Activated CD8-positive, alpha-beta memory T cell treated with anti-CD3 and anti-CD28 coated beads for 48 hours (primary cell): ENCODE measurements around the gene AGAP1.

Source experiments
- DNase-seq, 3 experiments: peaks; one replicate each; pipeline ENCODE4 v3.0.0-alpha.2; 2020; ENCODE audit warnings: low read depth in 2 of 3, low spot score in 2 of 3

AGAP1 gene

DNA sequence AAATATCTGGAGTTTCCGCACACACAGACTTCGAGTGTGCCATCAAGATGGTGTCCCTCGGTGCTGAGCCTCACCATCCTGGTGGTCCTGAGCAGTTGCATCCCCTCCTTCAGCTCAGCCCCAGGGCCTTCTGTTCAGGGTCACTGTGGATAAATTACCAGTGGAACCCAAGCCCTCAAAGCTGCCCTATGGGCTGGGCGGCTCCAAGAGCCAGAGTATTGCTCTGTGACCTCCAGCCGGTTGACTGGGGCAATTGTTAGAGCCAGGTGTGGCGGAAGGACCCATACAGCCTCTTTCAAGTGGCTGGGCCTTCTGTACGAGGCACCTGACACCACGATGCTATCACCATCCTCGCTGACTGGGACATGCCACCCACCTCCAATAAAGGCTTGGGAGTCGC is 458.9 kb downstream of the AGAP1 start:
- DNase-seq = no peak

DNA sequence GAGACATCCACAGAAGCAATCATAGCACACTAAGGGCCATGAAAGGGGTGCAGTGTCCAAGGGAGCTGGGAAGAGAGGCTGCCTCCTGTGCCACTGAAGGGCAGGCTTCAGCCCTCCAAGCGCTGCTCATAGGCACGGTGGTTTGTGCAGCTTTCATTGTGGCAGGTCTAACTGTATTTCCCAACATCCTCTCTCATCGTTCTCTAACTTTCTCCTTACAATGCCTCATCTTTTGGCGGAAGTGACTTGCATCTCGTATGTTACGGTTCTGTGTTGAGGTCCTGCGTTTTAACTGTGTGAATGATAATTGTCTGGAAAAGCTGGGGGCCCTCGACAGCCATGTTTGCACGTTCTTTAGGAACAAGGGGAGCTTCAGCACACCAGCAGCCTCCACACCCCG is 460.4 kb downstream of the AGAP1 start:
- DNase-seq = no peak

DNA sequence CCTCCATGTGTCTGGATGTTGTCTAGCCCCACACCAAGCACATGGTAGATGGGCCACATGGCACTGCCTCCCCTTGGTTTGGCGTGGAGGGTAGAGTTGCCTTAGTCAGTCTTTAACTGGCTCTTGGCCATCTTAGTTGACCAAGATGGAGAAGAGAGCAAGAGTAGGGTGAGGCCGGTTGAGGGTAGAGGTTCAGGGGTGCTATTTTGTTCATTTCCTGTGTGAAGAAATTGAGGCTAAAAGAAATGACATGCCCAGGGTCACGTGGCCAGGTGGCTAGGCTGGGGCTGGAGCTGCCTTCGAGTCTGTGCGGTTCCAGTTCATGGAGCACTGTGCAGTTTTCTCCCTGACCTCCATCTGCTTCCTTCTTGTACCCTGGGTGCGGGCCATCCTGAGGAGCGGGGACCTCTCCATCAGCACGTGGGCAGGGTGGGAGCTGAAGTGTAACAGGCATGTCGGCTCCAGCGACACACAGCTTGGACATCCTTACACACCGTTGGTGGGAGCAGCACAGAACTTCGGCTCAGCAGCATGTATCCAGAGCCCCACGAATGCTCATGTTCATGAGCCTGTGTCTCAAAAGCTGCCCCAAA is 461.1 kb downstream of the AGAP1 start:
- no peak for DNase-seq

DNA sequence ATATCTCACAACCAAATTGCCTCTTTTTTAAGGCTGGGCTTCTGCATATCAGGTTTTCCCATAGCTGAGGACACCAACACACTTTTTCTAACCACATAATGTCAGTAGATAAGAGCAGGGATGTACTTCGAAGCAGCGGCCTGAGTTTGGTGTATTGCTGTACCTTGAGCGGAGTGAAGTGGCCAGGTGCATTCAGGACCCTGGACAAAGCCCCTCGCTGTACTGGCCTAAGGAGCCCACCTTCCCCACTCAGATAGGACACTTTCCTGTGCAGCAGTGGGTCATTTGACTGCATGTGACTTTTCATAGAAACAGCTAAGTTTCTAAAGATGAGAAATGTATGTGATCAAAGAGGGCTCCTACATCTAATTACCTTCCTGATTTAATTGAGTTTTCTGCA is 461.8 kb downstream of the AGAP1 start:
- DNase-seq = no peak

DNA sequence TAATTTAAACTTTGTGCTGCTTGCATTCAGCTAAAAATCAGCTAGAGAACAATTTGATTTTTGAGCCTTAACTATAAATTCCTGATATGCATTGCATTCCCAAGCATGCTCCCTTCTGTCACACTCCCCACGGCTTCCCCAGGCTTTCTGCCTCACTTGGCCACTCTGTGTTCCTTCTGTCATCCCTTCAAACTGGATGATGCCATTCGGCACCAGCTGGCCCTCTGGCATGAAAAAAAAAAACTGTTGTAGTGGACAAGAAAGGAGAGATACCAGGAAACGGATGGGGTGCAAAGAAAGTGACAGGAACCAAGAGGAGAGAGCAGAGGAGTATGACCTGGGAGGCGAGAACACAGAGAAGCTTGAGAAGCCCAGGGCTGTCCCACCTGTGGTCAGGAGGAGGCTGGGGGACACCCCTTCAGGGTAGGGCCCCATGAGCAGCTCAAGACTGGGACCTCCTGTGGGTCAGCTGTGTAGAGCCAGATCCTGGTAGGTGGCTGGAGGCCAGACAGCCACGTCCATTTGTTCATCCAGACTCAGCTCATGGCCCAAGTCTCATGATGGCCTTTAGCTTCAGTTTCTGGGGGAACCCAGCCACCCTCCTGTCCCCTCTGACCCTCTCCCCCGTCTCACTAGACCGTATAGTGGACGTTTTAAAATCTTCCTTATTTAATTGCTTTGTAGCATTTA is 462.6 kb downstream of the AGAP1 start:
- no peak for DNase-seq

DNA sequence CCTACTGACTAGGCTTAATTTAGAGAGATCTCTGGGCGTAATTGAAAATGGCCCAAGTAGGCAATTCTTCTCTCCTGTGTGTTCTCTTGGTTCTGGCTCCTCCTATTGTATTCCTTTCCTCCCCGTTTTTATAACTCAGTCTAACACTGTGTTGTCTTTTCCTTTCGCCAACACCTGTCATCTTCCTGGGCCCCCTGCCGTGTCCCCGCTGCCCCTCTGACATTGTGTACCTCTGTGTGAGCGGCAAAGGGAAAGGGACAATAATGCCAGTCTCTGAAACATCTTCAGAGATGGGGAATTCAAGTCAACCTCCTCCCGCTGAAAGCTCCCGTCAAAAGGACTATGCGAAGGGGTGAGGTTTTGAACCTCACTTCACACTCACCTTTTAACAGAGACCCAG is 463.4 kb downstream of the AGAP1 start:
- DNase-seq = no peak

DNA sequence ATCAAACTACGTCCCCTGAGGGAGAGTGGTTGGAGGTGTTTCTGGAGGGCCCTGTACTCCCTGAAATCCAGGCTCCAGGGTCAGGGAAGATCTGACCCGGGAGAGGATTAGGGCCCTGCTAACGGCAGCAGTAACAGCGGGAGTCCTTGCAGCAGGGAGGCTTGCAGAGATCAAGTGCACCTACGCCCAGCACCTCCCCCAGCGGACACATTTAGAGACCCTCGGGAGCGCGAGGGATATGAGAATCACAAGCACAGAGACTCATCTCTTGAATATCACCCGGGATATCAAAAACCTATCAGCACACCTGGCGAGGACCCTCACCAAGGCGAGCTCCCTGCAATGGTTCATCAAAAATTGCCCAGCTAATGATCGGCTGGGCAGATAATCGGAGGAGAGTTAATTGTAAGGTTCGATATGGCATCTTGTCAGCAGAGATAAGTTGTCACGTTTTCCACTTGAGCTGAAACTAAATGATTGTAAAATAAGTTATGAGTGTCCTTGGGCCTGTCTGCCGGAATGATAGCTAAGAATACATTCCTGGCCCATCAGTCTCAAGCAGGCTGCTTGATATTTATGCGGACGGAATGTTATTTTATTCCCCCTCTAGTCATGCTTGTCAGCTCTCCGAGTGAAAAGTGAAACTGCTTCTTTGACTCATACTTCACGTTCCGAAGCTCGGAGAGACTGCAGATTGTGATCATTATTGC is 464.5 kb downstream of the AGAP1 start:
- no peak for DNase-seq

DNA sequence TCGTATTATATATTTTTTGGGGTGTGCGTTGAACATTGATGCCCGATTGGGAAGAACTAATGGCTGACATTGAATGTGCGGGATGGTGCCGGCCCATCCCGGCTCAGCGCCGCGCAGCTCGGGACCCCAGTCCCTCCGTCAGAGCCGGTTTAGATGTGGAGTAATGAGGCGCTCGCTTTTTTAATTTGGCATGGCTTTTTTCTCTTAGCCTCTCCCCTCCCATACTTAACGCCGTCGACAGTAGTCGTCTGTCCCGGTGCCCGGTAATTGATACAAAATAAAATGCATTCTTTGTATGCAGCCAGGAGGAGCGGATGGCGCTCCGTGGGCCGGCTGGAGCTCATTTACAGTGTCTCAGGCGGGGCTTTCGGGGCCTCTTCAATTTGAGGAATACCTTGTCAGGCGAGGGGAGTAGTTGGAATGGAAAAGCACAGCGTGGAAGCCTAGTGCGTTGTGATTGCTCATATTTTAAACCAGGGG is 465.1 kb downstream of the AGAP1 start:
- no peak for DNase-seq

DNA sequence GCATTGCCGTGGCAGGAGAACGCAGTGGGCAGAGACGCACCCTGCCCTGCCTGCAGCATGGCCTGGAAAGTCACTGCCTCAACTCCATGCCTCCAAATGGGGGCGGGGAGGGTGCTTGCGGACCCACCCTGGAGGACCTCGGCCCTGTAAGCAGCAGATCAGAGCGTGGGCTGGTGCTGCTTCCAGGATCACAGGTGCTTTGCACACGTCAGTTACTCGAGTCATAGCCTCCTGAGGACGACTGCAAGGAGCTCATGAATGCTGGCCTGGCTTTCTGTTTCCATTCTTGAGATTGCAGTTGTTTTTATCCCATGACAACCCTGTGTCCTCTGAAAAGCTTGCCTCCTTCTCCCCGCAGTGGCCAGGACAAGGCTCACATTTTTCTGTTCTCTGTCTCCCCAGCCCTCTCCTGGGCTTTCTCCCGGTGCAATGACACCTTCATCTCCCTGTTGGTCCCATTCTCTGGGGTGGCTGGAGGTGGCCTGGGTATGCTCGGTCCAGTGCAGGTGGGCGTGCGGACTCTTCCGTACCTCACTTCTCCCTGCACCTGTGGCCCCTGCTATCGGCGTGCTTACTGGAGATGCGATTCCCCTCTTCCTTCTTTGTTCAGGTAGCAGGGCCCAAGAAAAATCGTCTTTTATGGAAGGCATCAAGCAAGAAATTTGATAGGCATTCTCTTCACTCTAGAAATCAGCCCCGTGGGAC is 466.3 kb downstream of the AGAP1 start:
- DNase-seq = no peak

DNA sequence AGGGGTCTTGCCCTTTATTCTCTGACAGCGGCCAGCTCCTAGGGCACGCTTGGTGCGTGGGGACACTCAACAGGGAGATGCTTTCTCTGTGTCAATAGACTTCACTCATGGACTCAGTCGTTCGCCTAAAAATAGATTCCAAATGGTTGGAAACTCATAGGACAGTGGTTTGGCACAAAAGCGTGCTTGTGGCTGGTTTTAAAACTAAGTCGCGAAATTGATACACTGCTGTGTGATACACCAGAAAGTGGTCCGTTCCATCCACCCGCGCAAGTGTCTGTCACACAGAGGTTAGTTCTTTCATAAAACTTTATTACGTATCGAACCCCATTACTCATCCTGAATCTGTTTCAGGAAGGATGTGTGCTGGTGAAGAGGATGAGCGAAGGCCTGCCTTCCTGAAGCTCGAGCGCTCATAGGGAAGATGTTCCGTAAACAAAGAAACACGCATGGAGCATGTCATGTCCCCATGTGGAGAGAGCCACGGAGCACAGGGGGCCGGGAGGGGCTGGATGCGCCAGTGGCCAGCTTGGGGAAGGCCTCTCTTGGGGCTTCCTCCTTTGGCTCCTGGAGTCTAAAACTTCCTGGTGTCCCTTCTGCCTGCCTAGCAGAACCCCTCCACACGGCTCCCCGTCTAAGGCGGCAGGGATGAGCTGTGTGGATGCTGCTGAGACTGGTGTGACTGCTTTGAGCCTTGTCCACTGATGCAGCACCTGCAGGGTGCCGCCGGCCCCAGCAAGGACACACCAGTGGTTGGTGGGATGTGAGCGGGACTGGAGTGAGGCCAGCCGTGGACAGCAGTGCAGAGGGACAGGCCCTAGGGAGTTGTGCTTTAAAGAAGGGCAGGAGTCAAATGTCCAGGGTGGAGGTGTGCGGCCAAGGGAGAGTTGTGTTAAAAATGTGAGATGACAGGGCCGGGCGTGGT is 467.1 kb downstream of the AGAP1 start:
- DNase-seq = no peak

DNA sequence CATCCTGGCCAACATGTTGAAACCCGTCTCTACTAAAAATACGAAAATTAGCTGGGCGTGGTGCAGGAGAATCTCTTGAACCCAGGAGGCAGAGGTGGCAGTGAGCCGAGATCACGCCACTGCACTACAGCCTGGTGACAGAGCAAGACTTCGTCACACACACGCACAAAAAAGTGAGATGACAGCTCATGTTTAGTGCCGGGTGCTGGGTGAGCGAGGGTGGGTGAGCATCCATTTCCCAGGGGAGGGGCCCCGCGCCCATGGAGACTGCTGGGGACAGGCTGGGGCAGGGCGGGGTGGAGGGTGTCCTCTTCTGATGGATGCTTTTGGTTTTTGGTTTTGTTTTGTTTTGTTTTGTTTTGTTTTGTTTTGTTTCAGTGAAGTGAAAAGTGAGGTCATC is 467.9 kb downstream of the AGAP1 start:
- DNase-seq = no peak

DNA sequence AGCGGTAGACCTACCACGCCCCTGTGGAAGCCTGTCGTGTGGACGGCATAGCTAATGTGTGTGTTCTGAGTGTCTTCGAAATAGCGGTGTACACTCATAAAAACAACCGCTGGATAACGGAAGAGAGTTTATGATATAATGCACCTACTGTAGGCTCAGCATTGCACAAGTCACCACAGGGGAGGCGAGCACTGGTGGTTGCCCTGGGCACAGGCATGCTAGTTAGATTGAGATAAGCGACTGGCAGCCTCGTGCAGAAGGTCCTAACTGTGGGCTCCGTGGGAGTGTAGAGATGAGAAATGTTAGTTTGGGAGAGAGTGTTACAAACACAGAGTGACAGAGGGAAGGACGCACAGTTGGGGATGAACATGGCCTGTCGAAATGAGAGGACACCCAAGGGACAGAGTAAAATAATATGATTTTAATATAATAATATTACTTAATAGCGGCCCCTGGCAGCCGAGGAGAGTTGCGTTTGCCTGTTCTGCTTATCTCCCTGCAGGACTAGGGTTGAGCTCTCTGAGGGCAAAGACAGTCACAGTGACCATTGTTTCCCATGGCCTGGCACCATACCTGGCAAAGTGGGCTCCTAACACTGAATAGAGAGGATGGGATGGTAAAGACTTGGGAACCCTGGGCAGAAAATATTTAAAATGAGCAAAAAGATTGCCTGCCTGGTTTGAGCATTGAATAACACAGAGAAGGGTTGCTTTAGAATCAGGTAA is 470.2 kb downstream of the AGAP1 start:
- DNase-seq = no peak

DNA sequence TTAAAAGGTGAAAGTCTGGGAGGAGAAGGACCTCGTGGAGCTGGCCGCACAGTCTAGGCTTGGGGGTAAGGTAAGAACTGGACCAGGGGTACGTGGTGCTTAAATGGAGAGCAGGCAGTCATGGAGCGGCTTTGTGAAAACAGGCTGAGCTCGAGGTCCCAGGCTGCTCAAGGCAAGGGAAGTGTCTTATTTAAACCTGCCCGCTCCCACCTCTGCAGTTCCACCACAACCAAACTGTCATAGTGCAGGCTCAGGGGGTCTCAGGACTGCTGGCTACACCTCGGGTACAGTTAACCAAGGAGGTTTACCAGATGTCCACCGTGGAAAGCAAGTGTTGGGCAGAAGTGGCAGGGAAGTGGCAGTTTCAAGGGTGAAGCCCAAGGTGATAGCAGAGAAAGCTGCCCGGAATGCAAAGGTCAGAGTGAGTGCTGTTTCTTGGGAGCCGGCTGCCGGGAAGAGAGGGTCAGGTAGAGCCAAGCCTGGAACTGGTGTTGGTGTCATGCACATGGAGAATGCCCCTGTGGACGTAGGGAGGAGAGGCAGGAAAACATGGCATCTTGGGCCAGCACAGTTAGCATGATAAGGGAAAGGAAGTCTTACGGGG is 471.0 kb downstream of the AGAP1 start:
- no peak for DNase-seq

DNA sequence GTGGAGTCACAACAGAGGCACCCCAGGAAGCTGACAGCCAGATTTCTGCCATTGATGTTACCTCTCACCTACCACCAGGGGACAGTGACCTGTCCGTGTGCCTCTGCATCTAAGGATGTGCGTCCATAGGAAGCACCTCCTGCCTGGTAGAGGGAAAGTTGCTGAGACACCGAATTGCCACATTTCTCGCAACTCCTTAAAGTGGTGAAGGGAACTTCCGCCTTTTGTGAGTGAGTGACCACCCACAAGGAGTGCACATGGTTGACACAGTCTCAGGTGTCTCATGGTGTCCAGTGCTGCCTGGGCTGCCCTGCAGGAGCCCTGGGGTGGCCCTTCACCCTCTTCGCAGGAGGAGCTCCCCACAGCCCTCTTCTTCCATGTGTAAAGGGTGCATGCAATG is 472.6 kb downstream of the AGAP1 start:
- DNase-seq = no peak

DNA sequence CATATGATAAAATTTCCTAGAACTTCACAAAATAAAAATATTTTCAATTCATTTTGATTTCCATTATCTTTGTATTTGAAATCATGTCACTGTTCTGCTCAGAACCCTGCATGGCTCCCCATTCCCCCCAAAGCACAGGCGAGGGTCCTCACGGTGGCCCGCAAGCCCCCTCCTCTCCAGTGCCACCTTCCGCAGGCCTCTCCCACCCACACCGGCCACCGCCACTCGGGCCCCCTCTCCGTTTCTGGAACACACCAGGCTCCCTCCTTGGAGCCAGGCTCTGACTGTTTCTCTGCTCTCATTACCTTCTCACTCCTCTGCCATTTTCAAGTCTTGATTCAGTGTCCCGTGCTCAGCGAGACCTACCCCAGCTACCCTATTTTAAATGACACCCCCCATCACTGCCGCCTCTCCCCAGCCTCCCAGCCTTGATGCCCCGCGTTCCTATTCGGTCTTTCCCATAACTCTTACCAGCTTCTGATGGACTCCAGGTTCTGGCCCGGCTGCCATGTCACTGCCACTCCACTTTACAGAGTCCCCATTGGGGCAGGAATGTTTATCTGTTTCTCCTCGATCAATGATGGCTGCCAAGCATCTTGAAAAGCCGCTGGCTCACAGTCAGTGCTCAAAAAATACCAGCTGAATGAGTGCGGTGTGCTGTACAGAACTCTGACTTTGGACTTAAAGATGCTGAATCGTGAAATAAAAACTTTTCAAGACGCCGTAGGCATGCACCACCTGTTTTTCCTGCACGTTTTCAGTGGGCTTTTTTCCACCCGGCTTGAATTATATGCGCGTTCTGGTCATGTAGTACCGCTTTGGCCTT is 473.3 kb downstream of the AGAP1 start:
- DNase-seq = no peak

DNA sequence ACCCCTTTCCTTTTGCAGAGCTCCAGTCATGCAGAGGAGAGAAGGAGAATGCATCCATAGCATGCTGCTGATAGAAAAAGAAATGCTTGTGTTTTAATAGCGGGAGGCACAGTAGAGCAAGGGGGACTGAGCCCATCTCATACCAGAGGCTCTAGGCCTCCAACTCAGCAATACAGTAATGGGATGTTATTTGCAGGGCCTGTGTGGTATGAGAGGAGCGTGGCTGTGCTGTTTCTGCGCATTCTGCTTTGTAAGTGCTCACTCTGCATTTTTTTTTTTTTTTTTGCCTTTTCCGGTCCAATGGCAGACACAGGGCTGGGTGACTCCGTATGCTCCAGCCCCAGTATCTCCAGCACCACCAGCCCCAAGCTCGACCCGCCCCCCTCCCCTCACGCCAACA is 474.3 kb downstream of the AGAP1 start:
- DNase-seq = no peak

DNA sequence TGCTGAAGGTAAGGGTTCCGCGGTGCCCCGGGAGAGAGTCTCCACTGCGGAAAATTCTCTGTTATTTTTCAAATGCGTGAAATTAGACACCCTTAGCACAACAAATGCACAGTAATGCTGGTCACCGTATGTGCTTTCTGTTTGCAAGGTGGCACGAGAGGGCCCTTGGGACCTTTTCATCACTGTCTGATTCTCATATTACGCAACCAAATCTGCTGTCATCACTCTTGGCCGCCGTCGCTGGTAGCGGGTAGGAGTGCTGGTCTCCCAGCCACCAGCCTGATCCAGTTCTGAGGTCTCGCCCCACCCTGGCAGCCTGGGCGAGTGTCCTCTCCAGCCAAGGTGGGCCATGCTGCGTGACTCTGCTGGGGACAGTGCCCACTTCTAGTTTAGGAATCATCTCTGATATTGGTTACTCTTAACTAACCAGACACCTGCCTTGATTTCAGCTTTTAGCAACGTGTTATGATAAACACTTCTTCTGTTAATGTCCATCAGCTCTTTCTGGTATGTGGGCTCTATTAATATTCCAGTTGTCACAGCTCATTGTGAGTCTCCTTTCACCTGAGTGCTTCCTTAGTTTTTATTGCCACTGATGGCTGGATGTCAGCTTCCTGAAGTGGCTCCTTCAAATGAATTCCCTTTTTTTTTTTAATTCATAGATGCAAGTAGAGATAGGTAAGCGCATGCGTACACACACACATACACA is 474.9 kb downstream of the AGAP1 start:
- no peak for DNase-seq
